Progenitor cell of endocrine pancreas (in vitro differentiated cells): Measurements from ENCODE around the gene PRKCD. TPM values are rescaled to one million over a fixed set of nuclear protein-coding genes. Genes with fewer than 3 reads are reported as not detected.

ENCODE experiments used
- DNase-seq: peaks from one replicate; pipeline ENCODE4 v3.0.0; 2021; ENCODE audit warnings: low spot score; ENCODE audit not compliant: unreplicated experiment
- H3K27ac Mint-ChIP-seq: 2 replicates; pipeline ENCODE4 v1.8.0; 2021; ENCODE audit warnings: mild to moderate bottlenecking, moderate library complexity, mixed read lengths
- H3K27me3 Mint-ChIP-seq: 2 replicates; pipeline ENCODE4 v1.8.0; 2021; ENCODE audit warnings: mixed read lengths
- H3K36me3 Mint-ChIP-seq: 2 replicates; pipeline ENCODE4 v1.8.0; 2022; ENCODE audit warnings: mixed read lengths; ENCODE audit not compliant: insufficient read depth
- H3K4me1 Mint-ChIP-seq: 2 replicates; pipeline ENCODE4 v1.8.0; 2021; ENCODE audit warnings: low read depth, mixed read lengths
- H3K4me3 Mint-ChIP-seq: 2 replicates; pipeline ENCODE4 v1.8.0; 2021; ENCODE audit warnings: low read depth, mild to moderate bottlenecking, moderate library complexity, mixed read lengths
- H3K9me3 Mint-ChIP-seq: 2 replicates; pipeline ENCODE4 v1.8.0; 2021; ENCODE audit warnings: low read depth, mixed read lengths
- total RNA-seq: library from RNA; stranded (reverse); gene quantifications from 2 replicates; pipeline ENCODE4 v1.2.1, GENCODE V29; 2021
- TF ChIP-seq, protein P1 (sequence below): fragments of 200-600 bp; sonication (generic); IDR thresholded peaks from one replicate; pipeline ENCODE4 v1.5.0; 2021; ENCODE audit warnings: antibody characterized with exemption, mild to moderate bottlenecking; ENCODE audit not compliant: unreplicated experiment

PRKCD gene
- total RNA-seq, 1 donor from 2014 or later: 45.8 TPM

DNA sequence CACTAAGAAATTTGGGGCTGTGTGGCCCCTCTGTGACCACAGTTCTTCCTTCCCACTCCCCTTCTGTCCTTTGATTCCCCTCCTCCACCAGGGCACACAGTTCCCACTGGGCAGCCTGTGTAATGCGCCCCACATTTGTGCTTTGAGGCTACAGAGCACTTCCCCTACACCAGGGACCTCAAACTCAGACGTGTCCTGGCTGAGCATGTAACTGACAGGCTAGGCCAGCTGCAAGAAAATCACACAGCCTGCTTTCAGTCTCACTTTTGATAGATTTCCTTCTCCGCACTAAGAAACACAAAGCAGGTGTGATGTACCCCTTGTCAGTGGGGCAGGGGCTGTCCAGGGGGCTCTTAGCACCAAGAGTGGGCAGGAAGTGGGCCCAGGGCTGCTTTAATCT is 29.6 kb downstream of the PRKCD start:
- DNase-seq: no peak
- Mint-ChIP-seq H3K9me3 (no peaks in the 10 kb centered on the region), H3K27me3 (peaks cover 5% of the 10 kb centered on the region), H3K4me1 (no peaks in the 10 kb centered on the region), H3K36me3 (peaks cover 8% of the 10 kb centered on the region), H3K27ac (no peak overlapping the region), H3K4me3 (no peak overlapping the region)
- TF ChIP-seq, protein P1, sequence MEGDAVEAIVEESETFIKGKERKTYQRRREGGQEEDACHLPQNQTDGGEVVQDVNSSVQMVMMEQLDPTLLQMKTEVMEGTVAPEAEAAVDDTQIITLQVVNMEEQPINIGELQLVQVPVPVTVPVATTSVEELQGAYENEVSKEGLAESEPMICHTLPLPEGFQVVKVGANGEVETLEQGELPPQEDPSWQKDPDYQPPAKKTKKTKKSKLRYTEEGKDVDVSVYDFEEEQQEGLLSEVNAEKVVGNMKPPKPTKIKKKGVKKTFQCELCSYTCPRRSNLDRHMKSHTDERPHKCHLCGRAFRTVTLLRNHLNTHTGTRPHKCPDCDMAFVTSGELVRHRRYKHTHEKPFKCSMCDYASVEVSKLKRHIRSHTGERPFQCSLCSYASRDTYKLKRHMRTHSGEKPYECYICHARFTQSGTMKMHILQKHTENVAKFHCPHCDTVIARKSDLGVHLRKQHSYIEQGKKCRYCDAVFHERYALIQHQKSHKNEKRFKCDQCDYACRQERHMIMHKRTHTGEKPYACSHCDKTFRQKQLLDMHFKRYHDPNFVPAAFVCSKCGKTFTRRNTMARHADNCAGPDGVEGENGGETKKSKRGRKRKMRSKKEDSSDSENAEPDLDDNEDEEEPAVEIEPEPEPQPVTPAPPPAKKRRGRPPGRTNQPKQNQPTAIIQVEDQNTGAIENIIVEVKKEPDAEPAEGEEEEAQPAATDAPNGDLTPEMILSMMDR: no peak

DNA sequence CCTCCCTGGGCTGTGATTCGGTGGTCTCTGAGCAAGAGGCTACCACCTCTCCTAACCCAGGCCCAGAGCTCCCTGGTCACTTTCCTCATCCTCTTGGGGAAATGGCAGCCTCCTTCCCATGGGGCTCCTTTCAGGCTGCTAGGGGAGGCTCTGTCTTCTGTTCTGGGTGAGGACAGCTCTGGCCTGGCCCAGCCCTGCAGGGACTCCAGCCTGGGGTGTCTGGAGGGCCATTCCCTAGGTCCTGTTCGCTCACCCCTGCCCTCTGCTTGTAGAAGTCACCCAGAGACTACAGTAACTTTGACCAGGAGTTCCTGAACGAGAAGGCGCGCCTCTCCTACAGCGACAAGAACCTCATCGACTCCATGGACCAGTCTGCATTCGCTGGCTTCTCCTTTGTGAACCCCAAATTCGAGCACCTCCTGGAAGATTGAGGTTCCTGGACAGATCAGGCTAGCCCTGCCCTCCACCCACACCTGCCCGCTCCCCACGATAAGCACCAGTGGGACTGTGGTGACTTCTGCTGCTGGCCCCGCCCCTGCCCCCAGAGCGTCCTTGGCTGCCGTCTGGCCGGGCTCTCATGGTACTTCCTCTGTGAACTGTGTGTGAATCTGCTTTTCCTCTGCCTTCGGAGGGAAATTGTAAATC is 30.9 kb downstream of the PRKCD start:
- peaks cover 5% of the 10 kb centered on the region for H3K27me3 Mint-ChIP-seq
- DNase-seq: no peak
- peaks cover 8% of the 10 kb centered on the region for H3K36me3 Mint-ChIP-seq
- no peak overlapping the region for H3K27ac Mint-ChIP-seq
- H3K4me1 Mint-ChIP-seq: no peaks in the 10 kb centered on the region
- TF ChIP-seq, protein P1: no peak
- H3K9me3 Mint-ChIP-seq: no peaks in the 10 kb centered on the region
- H3K4me3 Mint-ChIP-seq: no peak overlapping the region

DNA sequence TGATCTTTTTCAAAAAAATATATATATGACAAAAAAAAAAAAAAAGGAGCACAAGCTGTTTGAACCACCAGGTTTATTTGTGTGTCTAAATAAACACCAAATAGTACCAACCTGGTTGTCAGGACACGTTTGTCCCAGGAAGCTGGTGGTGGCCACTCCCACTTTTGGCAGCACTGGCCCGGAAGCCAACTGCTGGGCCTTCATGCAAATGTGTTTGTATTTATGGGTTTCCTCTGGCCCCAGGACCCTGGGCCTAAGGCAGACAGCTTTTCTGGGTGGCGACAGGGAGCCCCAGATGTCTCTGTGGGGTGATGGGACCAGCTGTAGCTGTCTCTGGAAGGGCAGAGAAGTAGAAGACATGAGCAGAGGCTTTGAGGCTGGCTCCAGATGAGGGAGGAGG is 31.6 kb downstream of the PRKCD start:
- TF ChIP-seq, protein P1: no peak
- peaks cover 5% of the 10 kb centered on the region for H3K27me3 Mint-ChIP-seq
- H3K4me1 Mint-ChIP-seq: no peaks in the 10 kb centered on the region
- no peak overlapping the region for H3K4me3 Mint-ChIP-seq
- H3K9me3 Mint-ChIP-seq: no peaks in the 10 kb centered on the region
- H3K27ac Mint-ChIP-seq: no peak overlapping the region
- peaks cover 8% of the 10 kb centered on the region for H3K36me3 Mint-ChIP-seq
- DNase-seq: no peak

- Mint-ChIP-seq H3K9me3 (no peaks in the 10 kb centered on the region), H3K36me3 (peaks cover 8% of the 10 kb centered on the region), H3K4me1 (no peaks in the 10 kb centered on the region), H3K27ac (peak overlapping the region; percentile 52), H3K4me3 (no peak overlapping the region), H3K27me3 (peaks cover 8% of the 10 kb centered on the region)
- no peak for DNase-seq
- TF ChIP-seq, protein P1: no peak
Observed at GRCh38 chr3:53193466-53194209, 32.6 kb downstream of the PRKCD start.

DNA sequence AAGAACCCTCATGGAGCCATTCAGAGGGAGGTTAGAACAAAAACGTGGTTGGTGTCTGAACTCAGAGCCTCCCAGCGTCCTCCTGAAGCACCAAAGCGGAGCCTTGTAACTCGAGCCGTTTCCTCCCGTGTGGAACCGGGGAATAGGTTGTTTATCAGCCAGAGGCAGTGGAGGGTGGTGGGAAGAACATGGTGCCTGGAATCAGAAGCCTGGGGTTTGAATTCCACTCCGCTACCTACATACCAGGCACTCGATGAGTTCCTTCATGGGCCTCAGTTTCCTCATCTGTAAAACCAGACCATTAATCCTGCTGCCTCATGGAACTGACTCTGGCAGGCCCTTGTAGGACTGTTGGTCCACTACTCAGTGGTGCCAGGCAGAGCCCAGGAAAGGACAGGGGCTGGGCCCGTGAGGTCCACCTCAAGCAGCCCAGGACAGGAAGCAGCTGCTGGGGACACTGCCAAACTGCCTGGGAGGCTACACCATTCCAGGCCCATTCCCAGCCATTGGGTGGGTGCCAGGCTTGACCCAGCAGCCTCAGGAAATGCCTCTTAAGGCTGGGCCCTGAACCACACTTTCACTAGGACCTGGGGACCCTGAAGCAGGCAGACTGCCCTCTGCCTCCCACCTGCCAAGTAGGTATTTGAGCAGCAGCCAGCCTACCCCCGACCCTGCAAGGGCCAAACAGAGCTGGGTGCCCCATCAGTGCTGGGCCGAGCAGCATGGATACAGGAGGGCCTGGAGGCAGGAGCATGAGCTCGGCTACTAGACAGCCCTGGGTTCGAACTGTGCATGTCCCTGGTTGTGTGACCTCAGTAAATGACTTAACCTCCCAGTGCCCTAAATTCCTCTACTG is 33.4 kb downstream of the PRKCD start:
- H3K4me1 Mint-ChIP-seq: no peaks in the 10 kb centered on the region
- H3K27me3 Mint-ChIP-seq: peaks cover 9% of the 10 kb centered on the region
- H3K27ac Mint-ChIP-seq: no peak overlapping the region
- DNase-seq: no peak
- TF ChIP-seq, protein P1: no peak
- H3K9me3 Mint-ChIP-seq: no peaks in the 10 kb centered on the region
- H3K36me3 Mint-ChIP-seq: peaks cover 7% of the 10 kb centered on the region
- H3K4me3 Mint-ChIP-seq: no peak overlapping the region
